Activated gamma-delta T cell (primary cell): ENCODE data around the gene CADM2.
"Not testable (repeated sequence)": the region's sequence is repeated elsewhere in the genome, so short reads cannot be mapped to it uniquely, and the experiment has no call there.

Experiments
- DNase-seq: peaks from one replicate; lab custom pipeline; 2025; lab: John Stamatoyannopoulos, UW

Gene CADM2

DNA sequence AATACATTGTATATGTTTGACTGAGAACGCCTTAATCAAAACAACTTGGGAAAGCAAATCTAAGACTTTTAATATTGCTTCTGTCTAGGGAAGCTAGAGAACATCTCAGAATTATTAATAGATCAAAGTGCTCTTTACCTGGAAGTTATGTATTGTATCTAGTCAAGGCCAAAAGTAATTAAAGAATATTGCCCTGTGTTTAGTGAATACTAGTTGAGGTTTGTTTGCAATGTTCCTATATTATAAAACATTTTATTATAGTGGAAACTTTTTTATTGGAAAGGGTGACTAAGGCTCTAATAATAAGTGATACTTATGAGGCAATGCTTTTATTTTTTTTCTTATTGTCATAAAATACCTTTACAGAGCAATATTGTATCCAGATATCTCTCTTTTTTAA, 118.2 kb downstream of the CADM2 start:
- DNase-seq, result no peak

DNA sequence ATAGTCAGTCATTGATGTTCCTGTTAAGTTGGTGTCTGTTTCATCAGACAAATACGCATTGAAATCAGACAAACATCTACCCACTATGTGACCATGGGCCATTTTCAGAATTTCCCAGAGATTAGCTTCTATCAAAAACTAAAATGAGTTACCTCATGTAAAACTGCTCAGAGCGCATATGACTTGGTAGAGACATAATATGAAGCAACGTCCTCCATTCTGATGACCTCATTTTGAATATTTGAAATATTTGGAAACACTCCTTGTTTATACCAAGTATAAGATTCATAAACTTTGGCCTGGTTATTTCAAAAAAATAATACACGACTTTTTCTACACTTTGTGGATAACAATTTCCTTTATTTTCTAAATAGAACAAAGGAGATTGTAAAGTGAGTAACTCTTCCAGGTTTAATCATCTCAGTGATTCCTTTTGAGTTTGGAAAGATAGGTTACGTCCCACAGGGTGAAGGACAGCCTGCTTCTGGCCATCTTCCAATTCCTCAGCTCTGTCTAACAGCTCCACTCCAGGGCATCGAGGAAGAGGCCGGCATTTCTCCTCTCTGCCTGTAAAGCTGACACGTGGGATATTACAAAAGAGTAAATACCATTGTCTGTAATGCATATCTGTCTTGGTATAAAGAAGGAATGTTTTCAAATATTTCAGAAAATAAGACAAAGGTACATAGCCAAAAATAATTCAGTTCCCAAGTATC, 122.6 kb downstream of the CADM2 start:
- DNase-seq, result no peak

DNA sequence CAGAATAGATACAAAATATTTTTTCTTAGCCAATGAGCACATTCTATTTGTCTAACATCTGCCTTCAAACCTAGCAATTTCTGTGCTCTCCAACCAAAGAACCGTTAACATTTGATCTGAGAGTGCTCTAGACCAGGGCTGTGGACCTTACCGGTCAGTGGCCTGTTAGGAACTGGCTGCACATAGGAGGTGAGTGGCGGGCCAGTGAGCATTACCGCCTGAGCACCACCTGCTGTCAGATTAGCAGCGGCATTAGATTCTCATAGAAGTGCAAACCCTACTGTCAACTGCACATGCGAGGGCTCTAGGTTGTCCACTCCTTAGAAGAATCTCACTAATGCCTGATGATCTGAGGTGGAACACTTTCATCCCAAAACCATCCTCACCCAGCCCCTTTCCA, 131.7 kb downstream of the CADM2 start:
- no peak for DNase-seq

DNA sequence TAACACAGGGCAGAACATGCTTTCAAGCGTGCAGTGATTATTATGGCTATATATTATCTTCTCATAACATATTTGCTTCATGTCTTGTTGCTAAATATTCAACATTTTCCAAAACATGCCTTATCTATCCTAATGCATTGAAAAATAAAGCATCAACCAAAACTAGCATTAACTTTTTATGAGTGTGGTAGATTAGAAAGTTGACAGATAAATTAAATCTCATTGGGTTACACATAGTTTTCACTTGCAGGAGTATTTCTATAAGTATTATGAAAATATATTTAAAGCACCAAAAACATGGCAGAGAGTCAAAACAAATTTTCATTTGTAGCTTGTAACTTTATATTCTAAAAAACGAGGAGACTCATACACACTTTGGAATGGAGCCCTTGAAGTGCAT, 141.5 kb downstream of the CADM2 start:
- no peak for DNase-seq

DNA sequence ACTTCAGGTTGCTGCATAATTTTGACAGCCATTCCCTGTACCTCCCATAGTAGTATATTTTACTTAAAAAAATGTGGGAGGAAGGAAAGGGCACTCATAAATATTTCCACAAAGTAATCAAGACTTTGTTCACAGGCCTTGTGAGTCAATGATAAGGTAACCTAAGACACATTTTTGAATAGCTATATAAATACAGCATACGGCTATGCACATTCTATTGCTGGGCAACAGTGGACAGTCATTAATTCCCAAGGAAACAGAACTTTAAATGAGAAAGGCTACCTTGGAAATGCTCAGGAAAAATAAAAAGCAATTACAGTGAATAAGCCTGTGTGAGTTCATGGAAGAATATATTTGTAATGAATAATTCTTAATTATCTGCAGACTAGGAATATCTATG, 144.0 kb downstream of the CADM2 start:
- DNase-seq, result no peak

DNA sequence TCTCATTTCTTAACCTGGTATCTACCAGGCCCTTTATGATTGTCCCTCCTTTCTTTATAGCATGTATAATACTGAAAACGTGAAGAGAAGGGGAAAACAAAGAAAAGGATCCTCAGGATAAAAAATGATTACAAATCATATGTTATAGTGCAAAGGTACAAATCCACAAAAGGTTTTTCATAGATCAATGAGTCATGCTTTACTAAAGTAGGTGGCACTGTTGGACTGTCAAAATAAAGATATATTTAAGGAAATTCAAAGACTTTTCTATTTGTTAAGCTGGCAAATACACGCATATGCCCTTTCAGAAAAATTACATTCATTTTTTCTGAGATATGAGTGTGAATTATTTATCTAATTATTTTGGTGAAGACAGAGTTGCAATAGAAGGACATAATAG, 151.6 kb downstream of the CADM2 start:
- DNase-seq, result no peak

DNA sequence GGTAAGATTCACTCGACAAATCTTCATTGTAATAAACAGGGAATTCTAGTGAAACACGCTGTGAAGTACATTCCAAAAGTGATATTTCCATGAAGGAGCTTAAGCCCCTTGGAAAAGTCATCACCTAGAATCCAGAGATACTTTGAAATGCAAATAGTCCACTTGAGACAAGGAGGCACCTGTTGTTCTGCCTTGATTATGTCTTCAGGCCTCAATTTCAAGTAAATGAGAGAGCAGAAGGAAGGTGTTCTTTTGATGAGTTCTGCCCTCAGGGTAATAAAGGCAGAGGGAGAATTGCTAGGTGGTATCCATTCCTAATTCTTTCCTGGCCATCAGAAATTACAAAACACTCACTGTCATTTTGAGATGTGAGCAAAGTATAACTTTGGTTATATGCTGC, 162.1 kb downstream of the CADM2 start:
- no peak for DNase-seq

DNA sequence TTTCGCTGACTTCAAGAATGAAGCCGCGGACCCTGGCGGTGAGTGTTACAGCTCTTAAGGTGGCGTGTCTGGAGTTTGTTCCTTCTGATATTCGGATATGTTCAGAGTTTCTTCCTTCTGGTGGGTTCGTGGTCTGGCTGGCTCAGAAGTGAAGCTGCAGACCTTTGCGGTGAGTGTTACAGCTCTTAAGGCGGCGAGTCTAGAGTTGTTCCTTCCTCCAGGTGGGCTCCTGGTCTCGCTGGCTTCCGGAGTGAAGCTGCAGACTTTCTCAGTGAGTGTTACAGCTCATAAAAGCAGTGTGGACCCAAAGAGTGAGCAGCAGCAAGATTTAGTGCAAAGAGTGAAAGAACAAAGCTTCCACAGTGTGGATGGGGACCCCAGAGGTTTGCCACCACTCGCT, 174.1 kb downstream of the CADM2 start:
- not testable (repeated sequence) for DNase-seq

DNA sequence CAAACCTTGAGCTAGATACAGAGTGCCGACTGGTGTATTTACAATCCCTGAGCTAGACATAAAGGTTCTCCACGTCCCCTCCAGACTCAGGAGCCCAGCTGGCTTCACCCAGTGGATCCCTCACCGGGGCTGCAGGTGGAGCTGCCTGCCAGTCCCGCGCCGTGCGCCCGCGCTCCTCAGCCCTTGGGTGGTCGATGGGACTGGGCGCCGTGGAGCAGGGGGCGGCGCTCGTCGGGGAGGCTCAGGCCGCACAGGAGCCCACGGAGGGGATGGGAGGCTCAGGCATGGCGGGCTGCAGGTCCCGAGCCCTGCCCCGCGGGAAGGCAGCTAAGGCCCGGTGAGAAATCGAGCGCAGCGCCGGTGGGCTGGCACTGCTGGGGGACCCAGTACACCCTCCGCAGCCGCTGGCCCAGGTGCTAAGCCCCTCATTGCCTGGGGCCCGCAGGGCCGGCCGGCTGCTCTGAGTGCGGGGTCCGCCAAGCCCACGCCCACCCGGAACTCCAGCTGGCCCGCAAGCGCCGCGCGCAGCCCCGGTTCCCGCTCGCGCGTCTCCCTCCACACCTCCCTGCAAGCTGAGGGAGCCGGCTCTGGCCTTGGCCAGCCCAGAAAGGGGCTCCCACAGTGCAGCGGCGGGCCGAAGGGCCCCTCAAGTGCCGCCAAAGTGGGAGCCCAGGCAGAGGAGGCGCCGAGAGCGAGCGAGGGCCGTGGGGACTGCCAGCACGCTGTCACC, 175.1 kb downstream of the CADM2 start:
- DNase-seq, result peak; percentile 6

DNA sequence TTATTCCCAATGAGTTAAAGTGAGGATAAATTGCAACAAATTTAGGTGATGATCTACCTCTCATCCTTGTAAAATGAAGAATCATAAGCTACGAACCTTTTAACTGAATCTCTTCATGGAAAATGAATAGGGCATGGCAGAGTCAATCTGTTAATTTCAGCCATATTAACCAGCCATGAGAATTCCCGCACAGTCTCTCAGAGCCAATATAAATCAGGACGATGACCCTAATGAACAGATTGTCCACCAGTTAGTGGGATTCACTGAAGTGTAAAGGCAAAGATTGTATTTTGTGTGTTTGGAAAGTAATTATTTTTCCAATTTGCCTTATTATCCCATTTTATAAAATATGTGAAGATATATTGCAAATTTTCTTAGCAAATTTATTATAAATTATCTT, 183.8 kb downstream of the CADM2 start:
- no peak for DNase-seq

DNA sequence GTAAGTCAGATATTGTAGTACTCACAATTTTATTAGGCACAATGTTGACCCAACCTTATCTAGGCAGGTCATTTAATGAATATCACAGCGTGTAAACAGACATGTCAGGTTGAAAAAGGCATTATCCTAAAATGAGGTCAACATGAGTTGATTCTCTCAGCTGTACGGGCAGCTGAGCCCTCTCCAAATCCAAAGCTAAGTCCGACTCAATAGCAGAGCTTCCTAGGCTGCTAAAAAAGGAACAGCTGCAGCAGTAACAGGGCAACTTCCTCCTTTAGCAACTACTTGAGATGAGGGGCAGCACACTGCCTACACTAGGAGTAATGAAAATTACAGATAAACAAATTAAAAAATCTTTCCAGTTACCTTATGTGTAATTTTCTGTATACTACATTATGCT, 189.2 kb downstream of the CADM2 start:
- no peak for DNase-seq

DNA sequence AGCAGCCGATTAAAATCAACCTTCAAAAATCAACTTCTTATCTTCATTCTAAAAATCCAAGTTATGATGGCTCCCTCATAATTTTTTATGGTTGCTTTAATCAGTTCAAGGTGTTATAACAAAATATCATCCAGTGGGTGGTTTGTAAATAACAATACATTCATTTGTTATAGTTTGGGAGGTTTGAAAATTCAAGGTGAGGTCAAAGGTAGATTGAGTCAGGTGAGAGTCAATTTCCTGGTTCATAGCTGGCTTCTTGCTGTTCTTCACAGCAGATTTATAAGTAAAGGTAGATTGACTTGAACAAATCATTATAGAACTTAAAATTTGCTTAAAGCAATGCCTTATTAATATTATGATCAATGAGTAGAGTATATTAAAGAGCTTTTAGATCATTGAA, 192.8 kb downstream of the CADM2 start:
- no peak for DNase-seq

DNA sequence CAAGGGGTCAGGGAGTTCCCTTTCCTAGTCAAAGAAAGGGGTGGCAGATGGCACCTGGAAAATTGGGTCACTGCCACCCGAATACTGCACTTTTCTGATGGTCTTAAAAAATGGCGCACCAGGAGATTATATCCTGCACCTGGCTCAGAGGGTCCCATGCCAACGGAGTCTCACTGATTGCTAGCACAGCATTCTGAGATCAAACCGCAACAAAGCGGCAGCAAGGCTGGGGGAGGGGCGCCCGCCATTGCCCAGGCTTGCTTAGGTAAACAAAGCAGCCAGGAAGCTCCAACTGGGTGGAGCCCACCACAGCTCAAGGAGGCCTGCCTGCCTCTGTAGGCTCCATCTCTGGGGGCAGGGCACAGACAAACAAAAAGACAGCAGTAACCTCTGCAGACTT, 194.5 kb downstream of the CADM2 start:
- not testable (repeated sequence) for DNase-seq

DNA sequence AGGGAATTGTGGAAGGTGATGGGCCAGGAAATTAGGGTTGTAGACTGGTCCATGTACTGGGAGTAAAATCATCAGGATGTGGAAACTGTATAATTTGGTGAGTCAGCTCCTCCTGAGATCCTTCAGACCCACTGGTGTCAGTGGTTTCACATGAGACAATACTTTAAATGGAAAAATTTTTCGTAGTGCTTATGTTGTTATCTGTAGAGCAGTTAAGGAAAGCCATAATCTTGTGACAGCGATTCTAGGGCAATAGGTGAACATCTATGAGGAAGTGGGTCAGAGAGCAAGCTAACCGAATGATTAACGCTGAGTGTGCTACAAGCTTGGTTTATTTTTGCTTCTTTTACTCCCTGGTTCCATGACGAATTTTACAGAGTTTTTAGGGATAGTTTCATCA, 200.6 kb downstream of the CADM2 start:
- DNase-seq, result no peak

DNA sequence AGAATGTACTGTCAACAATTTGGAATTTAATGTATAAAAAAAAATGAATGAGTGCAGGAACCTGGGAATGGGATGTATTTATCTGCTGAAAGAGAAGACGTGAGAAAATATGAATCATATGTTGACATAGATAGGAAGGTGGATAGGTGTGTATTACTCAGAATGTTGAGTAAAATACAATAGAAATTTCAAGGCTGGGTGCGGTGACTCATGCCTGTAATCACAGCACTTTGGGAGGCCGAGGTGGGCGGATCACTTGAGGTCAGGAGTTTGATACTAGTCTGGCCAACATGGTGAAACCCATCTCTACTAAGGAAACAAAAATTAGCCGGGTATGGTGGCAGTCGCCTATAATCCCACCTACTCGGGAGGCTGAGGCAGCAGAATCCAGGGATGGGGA, 202.8 kb downstream of the CADM2 start:
- DNase-seq, result no peak

DNA sequence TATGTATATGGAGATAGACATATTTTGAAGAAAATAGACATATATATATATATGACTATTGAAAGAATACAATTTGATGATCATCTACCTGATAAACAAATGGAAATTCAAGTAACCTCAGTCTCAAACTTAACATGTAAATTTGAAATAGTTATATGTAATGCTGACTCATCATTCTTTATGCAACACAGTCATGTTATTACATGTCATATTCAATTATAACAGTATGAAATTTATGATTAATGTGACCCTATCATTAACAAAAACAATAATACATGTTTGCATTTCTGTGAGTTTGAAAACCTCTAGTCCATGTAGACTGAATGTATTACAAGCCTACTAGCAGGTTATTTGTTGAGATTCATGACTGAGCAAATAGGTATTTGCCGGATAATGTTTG, 204.1 kb downstream of the CADM2 start:
- DNase-seq, result no peak

DNA sequence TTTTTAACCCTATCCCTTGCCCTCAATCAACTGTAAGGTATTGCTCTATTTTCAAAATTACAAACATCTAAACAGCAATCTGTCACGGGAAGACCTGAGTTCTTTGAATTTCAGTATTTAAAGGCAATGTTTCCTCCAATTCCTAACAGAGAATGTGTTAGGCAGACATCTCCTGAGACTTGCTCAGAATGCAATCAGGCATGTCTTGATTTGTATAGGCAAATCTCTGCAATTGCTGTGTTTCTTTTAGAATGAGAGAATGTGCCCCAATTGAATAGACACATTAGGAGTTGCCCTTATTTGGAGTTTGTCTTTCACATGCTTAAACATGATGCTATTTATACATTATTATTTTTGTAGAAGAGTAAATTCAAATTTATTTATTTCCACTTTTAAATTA, 205.6 kb downstream of the CADM2 start:
- no peak for DNase-seq

DNA sequence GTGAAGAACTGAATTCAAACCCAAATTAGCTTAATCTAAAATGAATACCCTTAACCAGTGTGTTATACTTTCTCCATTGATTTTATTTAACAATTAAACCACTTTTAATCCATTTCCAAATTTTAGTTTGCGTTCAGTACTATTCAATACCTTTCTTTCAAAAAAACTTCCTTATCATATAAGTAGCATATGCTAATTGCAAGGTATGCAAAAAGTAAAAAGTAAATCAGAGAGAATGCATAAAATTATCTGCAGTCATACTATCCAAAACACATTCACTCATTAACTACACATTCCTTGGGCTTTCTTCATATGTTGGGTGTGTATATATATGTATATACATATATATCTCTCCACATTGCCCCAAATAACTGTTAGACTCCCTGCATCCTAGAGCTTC, 208.8 kb downstream of the CADM2 start:
- no peak for DNase-seq

DNA sequence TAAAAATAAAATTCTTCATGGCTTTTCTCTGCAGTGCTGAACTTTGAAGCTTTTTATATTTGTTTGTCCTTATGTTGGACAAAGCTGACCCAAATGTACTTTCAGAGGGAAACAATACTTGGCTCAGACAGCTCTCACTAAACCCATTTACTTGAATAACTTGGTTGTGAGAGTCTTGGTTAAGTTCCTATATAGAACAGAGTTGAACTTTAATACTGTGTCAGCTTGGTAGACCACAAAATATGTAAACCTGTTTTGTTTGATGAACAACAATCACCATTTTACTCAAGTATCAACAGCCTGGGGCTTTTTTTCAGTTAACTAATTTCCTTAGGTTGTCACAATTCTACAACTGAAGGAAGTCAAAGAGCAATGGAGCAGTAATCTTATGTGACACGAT, 211.9 kb downstream of the CADM2 start:
- DNase-seq, result no peak

DNA sequence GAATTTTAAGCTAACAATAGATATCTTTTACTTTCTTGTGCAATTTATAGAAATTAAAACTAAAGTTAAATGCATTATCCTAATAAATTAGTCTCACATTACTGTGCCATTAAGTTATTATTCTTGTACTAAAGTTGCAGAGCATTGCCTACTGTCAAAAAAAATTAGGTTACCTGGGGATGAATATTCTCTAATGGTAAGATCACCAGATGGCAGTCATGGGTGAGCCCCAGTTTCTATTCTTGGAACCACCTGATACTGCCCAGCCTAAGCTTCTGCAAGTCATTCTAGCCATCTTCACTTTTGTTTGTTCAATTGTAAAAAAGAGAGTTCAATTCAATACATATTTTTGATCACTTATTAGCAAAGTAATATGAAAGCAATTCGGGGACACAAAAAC, 213.2 kb downstream of the CADM2 start:
- no peak for DNase-seq

DNA sequence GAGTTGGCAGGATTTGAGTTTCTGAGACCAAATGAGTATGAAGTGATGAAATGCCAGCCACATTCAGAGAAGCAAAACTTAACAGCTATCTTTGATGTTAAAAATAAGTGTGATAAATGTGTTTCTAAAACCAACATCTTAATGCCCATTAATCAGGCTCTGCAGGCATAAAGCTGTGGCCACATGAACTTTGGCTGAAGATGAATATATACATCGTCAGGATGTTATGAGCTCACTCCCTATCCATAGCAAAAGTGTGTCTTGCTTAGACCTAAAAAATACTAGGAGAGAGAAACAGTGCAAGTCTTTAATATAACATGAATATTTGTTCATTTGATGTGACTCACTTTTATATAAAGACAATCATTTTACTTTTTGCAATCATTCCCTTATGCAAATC, 218.0 kb downstream of the CADM2 start:
- DNase-seq, result no peak

DNA sequence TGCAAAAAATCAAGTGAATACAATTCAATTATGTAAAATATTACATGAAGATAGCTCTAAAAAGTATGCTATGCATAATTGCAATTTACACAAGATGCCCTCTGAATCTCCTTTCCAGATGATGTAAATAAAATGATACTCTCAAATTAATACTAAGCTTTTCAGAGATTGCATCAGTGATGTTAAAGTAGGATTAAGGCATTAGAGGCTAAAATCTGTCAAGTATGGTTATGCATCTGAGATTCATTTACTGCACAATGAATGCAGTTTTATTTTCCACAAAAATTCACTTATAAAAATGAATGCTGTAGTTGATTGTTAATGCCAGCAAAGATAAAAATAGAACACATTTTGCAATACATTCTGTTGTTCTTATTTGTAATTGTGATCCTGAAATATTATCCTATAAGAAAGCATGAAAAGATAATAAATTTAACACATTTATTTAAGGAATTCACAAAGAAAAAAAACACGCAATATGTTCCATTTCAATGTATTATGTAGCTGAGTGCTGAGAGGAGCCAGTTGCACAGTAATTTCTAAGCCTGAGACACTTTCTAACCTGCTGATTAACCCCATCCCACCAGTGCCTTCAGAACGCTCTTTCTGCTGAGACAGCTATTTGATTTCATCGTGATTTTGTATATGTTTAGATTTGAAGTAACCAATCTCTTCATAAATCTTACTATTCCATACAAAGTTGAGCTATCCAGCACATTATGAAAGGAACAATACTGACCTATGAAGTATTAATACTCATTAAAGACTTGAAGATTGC, 224.4 kb downstream of the CADM2 start:
- no peak for DNase-seq

DNA sequence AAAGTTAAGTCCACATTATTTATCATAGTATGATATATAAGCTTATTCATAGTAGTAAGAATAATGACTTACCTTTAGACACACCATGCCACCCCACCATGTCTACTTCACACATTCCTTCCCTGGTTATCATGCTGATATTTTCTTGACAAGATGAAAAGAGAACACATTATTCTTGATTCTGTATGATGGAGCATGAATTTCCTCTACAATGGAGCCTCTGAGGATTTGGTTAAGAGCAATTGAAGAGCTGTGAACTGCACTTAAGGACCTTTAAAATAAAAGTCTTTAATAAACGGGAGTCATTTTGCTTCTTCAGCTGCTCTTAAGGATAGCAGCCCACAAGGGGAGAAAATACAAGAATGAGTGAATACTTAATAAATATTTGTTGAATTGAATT, 226.7 kb downstream of the CADM2 start:
- no peak for DNase-seq
